HCT116 (cell line): ENCODE measurements around the gene ANKLE1. TPM values are rescaled to one million over a fixed set of nuclear protein-coding genes. Genes with fewer than 3 reads are reported as not detected.
"Not testable (repeated sequence)": the region's sequence is repeated elsewhere in the genome, so short reads cannot be mapped to it uniquely, and the experiment has no call there.

Source experiments
- ATAC-seq: fragments of 200-7000 bp; cut with Tn5 transposase; 2 replicates; pipeline ENCODE4 v1.9.1; 2020; ENCODE audit warnings: mild to moderate bottlenecking, moderate library complexity
- BruUV-seq: library from RNA; stranded (reverse); fragments of 400-500 nt; replicated peaks from 2 replicates; lab custom pipeline; 2021; lab: Mats Ljungman, UMichigan
- CTCF ChIA-PET: fragments of 300-600 bp; sonication (Branson Sonifier 250); formaldehyde crosslinking; loops from one replicate; lab custom pipeline; 2021; ENCODE audit warnings: antibody characterized with exemption; lab: Charles Lee
- POLR2A ChIA-PET: fragments of 300-600, 350-600 bp; sonication (Branson Sonifier 250); formaldehyde crosslinking; loops from one replicate; lab custom pipeline; 2021; ENCODE audit warnings: antibody characterized with exemption; lab: Charles Lee
- RAD21 ChIA-PET, 2 experiments: fragments of 300-600 bp; sonication (Branson Sonifier 250); formaldehyde crosslinking; loops; one replicate each; lab custom pipeline; 2023; ENCODE audit warnings: low total read pairs in 2 of 2; ENCODE audit not compliant: uncharacterized antibody in 2 of 2, unreplicated experiment in 2 of 2, low non-redundant PET in 1 of 2; lab: Charles Lee
- DNase-seq: peaks from one replicate; pipeline ENCODE4 v3.0.0-alpha.2; 2010; ENCODE audit warnings: low read depth, low spot score
- H2AFZ ChIP-seq: fragments of 200-600 bp; shearing (Covaris generic), sonication (generic); 2 replicates; pipeline ENCODE4 v1.6.1; 2017; ENCODE audit warnings: low read depth, mixed run types, mixed read lengths, antibody characterized with exemption, low read length; ENCODE audit not compliant: poor library complexity, severe bottlenecking
- H3K27ac ChIP-seq: 2 replicates; pipeline ENCODE4 v1.5.1; 2012; ENCODE audit warnings: low read depth, low read length
- H3K27me3 ChIP-seq: fragments of 200-600 bp; sonication (generic); 2 replicates; pipeline ENCODE4 v1.6.1; 2016; ENCODE audit warnings: mixed run types, low read length, mixed read lengths; ENCODE audit not compliant: insufficient read depth
- H3K36me3 ChIP-seq, 2 experiments: fragments of 200-500 bp in 1 of 2; fragments of 200-600 bp in 1 of 2; sonication (Bioruptor generic) in 1 of 2; sonication (generic) in 1 of 2; 2 replicates each; pipeline versions ENCODE4 v1.5.1 to v1.6.1; 2014 to 2016; ENCODE audit warnings: low read length in 2 of 2, inconsistent platforms in 1 of 2, mixed read lengths in 1 of 2, mixed run types in 1 of 2; ENCODE audit not compliant: insufficient read depth in 2 of 2, control insufficient read depth in 1 of 2
- H3K4me1 ChIP-seq, 2 experiments: fragments of 200-600 bp in 1 of 2; sonication (generic) in 1 of 2; 2 replicates each; pipeline versions ENCODE4 v1.5.1 to v1.6.1; 2012 to 2017; ENCODE audit warnings: low read length in 2 of 2, inconsistent platforms in 1 of 2, mild to moderate bottlenecking in 1 of 2, mixed read lengths in 1 of 2, mixed run types in 1 of 2, moderate library complexity in 1 of 2; ENCODE audit not compliant: insufficient read depth in 2 of 2, control insufficient read depth in 1 of 2
- H3K4me2 ChIP-seq: fragments of 200-600 bp; sonication (generic); 2 replicates; pipeline ENCODE4 v1.6.1; 2017; ENCODE audit warnings: mixed run types, low read length, mixed read lengths
- H3K4me3 ChIP-seq, 2 experiments: fragments of 200-600 bp in 1 of 2; sonication (generic) in 1 of 2; replicated peaks in 1 of 2; 2 replicates each; pipeline ENCODE4 v1.5.1; 2011 to 2016; ENCODE audit warnings: low read length in 2 of 2, control low read depth in 1 of 2, low read depth in 1 of 2, mild to moderate bottlenecking in 1 of 2, mixed read lengths in 1 of 2, mixed run types in 1 of 2
- H3K79me2 ChIP-seq: fragments of 200-600 bp; sonication (generic); 2 replicates; pipeline ENCODE4 v1.6.1; 2017; ENCODE audit warnings: mild to moderate bottlenecking, mixed run types, low read length, moderate library complexity, mixed read lengths; ENCODE audit not compliant: insufficient read depth
- H3K9ac ChIP-seq: fragments of 200-600 bp; sonication (generic); 2 replicates; pipeline ENCODE4 v1.6.1; 2016; ENCODE audit warnings: low read length, mixed read lengths
- H3K9me2 ChIP-seq: fragments of 200-600 bp; sonication (generic), shearing (Covaris generic); 2 replicates; pipeline ENCODE4 v1.6.1; 2017; ENCODE audit warnings: mixed run types, mild to moderate bottlenecking, moderate library complexity; ENCODE audit not compliant: insufficient read depth
- H3K9me3 ChIP-seq, 2 experiments: fragments of 200-500 bp in 1 of 2; fragments of 200-600 bp in 1 of 2; sonication (Bioruptor generic) in 1 of 2; sonication (generic) in 1 of 2; 2 replicates each; pipeline ENCODE4 v1.6.1; 2014 to 2017; ENCODE audit warnings: low read length in 2 of 2, mixed read lengths in 2 of 2, inconsistent platforms in 1 of 2, low read depth in 1 of 2, mild to moderate bottlenecking in 1 of 2, mixed run types in 1 of 2, moderate library complexity in 1 of 2; ENCODE audit not compliant: control insufficient read depth in 1 of 2, insufficient read depth in 1 of 2
- H4K20me1 ChIP-seq: fragments of 200-600 bp; sonication (generic), shearing (Covaris generic); 2 replicates; pipeline ENCODE4 v1.6.1; 2017; ENCODE audit warnings: mixed run types, mild to moderate bottlenecking, moderate library complexity; ENCODE audit not compliant: insufficient read depth
- CTCF ChIP-seq, 3 experiments: fragments of 200-600 bp in 1 of 3; sonication (generic) in 1 of 3; IDR thresholded peaks in 2 of 3; conservative IDR thresholded peaks in 1 of 3; 2 replicates each; pipeline ENCODE4 v1.5.1; 2012 to 2017; ENCODE audit warnings: low read depth in 2 of 3, low read length in 2 of 3, antibody characterized with exemption in 1 of 3, borderline replicate concordance in 1 of 3, control low read depth in 1 of 3, mild to moderate bottlenecking in 1 of 3, mixed read lengths in 1 of 3, mixed run types in 1 of 3, moderate library complexity in 1 of 3; ENCODE audit not compliant: insufficient read depth in 1 of 3
- EZH2phosphoT487 ChIP-seq: fragments of 200-600 bp; IDR thresholded peaks from 2 replicates; pipeline ENCODE4 v1.6.1; 2018; ENCODE audit warnings: antibody characterized with exemption, borderline replicate concordance
- SIN3A ChIP-seq: IDR thresholded peaks from 2 replicates; pipeline ENCODE4 v1.6.1; 2012; ENCODE audit warnings: low read depth
- SP1 ChIP-seq: IDR thresholded peaks from 2 replicates; pipeline ENCODE4 v1.6.1; 2012; ENCODE audit warnings: low read depth
- YY1 ChIP-seq: IDR thresholded peaks from 2 replicates; pipeline ENCODE4 v1.6.1; 2011; ENCODE audit warnings: low read length, low read depth, moderate library complexity, mild to moderate bottlenecking; ENCODE audit not compliant: insufficient replicate concordance; ENCODE audit errors: extremely low read depth
- ZFX ChIP-seq: fragments of 450-650 bp; IDR thresholded peaks from 2 replicates; pipeline ENCODE4 v1.6.1; 2017
- ZNF274 ChIP-seq: fragments of 200-500 bp; sonication (Bioruptor generic); IDR thresholded peaks from 2 replicates; pipeline ENCODE4 v1.6.1; 2014; ENCODE audit warnings: mild to moderate bottlenecking, low read depth, low read length, inconsistent platforms
- intact Hi-C: fragments of 100-400 bp; cut with micrococcal nuclease; formaldehyde crosslinking; loops from 2 replicates; pipeline ENCODE4 v1.10.0; 2022
- total RNA-seq: library from RNA; stranded (reverse); gene quantifications from one replicate; pipeline ENCODE4 v1.2.1, GENCODE V29; 2021; ENCODE audit not compliant: unreplicated experiment
- TF ChIP-seq, protein P1 (sequence below): IDR thresholded peaks from 2 replicates; pipeline ENCODE4 v1.6.1; 2011; ENCODE audit warnings: mild to moderate bottlenecking, low read length, moderate library complexity; ENCODE audit not compliant: insufficient replicate concordance; ENCODE audit errors: extremely low read depth

Gene ANKLE1
- total RNA-seq, 1 experiment from 2014 or later = 14.8 TPM

DNA sequence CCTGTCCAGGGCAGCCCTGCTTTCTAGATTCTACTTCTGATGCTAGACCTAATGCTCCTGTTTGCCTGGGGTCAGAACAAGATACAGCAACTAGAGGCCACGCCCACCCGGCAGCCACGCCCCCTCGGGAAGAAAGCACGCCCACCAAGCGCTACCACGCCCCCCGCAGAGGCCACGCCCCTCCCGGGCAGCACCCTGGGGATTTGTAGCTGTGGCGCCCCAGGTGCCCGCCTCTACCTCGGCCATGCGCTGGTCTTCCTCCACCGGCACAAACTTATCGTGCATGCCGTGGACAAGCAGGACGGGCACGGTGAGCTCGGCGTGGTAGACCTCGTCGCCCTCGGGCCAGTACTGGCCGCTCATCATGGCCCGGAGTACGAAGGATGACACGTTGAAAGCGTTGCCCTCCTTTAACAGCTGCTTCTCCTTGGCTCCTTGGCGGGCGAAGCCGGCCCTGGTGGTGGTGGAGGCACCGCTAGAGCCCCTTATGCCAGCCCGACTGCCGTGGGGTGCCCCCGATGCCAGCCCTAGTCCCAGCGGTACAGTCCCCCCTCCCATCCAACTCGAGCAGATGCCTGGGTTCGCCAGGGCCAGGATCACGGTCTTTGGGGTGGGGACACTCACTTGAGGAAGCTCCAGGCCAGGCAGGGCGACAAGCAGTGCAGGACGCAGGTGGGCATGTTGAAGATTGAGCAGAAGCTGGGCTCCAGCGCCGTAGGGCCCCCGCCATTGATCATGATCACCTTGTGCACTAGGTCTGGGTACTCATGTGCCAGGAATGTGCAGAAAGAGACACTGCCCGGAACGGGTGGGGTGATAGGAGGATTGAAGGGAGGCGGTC is 12.6 kb downstream of the ANKLE1 start:
- H3K9me3 ChIP-seq = no peaks in the 10 kb centered on the region; a peak in 1 of 4 replicates
- H3K27me3 ChIP-seq = no peaks in the 10 kb centered on the region
- H3K9ac ChIP-seq = peak overlapping the region; percentile 68; the same call in 1 of the 2 replicates
- no peaks in the 10 kb centered on the region for H4K20me1 ChIP-seq
- peaks cover 20 to 44% of the 10 kb centered on the region in 2 experiments for H3K4me1 ChIP-seq
- no peak for TF ChIP-seq CTCF (IDR thresholded peaks at IDR 0.05 in 2 of 3, conservative IDR thresholded peaks at IDR 0.05 in 1 of 3; ENCODE audit: borderline replicate concordance in 1 of 3, insufficient read depth in 1 of 3, low read depth in 2 of 3, low read length in 2 of 3)
- TF ChIP-seq YY1 = no peak
- TF ChIP-seq ZNF274 = no peak
- no peak for TF ChIP-seq EZH2phosphoT487
- TF ChIP-seq, protein P1, sequence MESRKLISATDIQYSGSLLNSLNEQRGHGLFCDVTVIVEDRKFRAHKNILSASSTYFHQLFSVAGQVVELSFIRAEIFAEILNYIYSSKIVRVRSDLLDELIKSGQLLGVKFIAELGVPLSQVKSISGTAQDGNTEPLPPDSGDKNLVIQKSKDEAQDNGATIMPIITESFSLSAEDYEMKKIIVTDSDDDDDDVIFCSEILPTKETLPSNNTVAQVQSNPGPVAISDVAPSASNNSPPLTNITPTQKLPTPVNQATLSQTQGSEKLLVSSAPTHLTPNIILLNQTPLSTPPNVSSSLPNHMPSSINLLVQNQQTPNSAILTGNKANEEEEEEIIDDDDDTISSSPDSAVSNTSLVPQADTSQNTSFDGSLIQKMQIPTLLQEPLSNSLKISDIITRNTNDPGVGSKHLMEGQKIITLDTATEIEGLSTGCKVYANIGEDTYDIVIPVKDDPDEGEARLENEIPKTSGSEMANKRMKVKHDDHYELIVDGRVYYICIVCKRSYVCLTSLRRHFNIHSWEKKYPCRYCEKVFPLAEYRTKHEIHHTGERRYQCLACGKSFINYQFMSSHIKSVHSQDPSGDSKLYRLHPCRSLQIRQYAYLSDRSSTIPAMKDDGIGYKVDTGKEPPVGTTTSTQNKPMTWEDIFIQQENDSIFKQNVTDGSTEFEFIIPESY = no peak
- TF ChIP-seq SIN3A = no peak
- no peak for TF ChIP-seq ZFX
- no peak for TF ChIP-seq SP1
- DNase-seq (no peak), ATAC-seq (peak; percentile 30)
- H3K4me2 ChIP-seq = peak overlapping the region; percentile 82
- ChIA-PET RAD21 (interaction anchor here in 1 of 2 experiments (1.2 kb wide), 1 partner anchor 11 kb away, joined by 3 read pairs; no protein-coding TSS in a partner anchor), CTCF (interaction anchor here (1.1 to 1.7 kb wide), 4 partner anchors 11 to 92 kb away, joined by 4 to 7 read pairs (median 4); partner anchors contain the start of genes ANO8 and MRPL34), POLR2A (interaction anchor here (1.0 to 2.4 kb wide), 3 partner anchors 10 to 95 kb away, joined by 3 to 22 read pairs (median 4); partner anchors contain the start of genes ABHD8, DDA1 and MRPL34)
- no TSS peak for BruUV-seq
- peaks cover 37% of the 10 kb centered on the region for H3K79me2 ChIP-seq
- peak overlapping the region; percentile 60 to 67 for H3K4me3 ChIP-seq
- peak overlapping the region; percentile 57 for H3K27ac ChIP-seq
- H3K9me2 ChIP-seq = no peaks in the 10 kb centered on the region
- H3K36me3 ChIP-seq = peaks cover 0 to 10% of the 10 kb centered on the region in 2 experiments; a peak in 2 of 4 replicates
- H2AFZ ChIP-seq = no peak overlapping the region
- intact Hi-C loops = no loop called here

- RAD21 ChIA-PET = interaction anchor here in 1 of 2 experiments (0.8 kb wide), 1 partner anchor 10 kb away, joined by 3 read pairs; the partner anchor contains the start of gene MRPL34
- not testable (repeated sequence) for DNase-seq
Measured at GRCh38 chr19:17295551-17295950, 13.8 kb downstream of the ANKLE1 start.

More at GRCh38 chr19:17295551-17295950, 13.8 kb downstream of the ANKLE1 start:
- Histone ChIP-seq H3K4me1 (peaks cover 20 to 40% of the 10 kb centered on the region in 2 experiments), H3K79me2 (peaks cover 37% of the 10 kb centered on the region), H3K27ac (peak overlapping the region; percentile 23; the same call in 1 of the 2 replicates)
- BruUV-seq, H3K9me3 ChIP-seq, H3K4me2 ChIP-seq, intact Hi-C loops, ATAC-seq, H3K9me2 ChIP-seq, H3K4me3 ChIP-seq, H3K36me3 ChIP-seq, H2AFZ ChIP-seq, H3K9ac ChIP-seq, H4K20me1 ChIP-seq, H3K27me3 ChIP-seq: not testable (repeated sequence)
- ChIA-PET POLR2A (interaction anchor here (1.8 kb wide), 1 partner anchor 10 kb away, joined by 4 read pairs; the partner anchor contains the start of gene MRPL34), CTCF (interaction anchor here (1.2 kb wide), 1 partner anchor 10 kb away, joined by 5 read pairs; the partner anchor contains the start of gene MRPL34)
